Measurements from ENCODE around the gene ZNF385A.
A peak's percentile ranks its signal among the peaks of the same experiment; 100 is the strongest.

The ZNF385A gene

DNA sequence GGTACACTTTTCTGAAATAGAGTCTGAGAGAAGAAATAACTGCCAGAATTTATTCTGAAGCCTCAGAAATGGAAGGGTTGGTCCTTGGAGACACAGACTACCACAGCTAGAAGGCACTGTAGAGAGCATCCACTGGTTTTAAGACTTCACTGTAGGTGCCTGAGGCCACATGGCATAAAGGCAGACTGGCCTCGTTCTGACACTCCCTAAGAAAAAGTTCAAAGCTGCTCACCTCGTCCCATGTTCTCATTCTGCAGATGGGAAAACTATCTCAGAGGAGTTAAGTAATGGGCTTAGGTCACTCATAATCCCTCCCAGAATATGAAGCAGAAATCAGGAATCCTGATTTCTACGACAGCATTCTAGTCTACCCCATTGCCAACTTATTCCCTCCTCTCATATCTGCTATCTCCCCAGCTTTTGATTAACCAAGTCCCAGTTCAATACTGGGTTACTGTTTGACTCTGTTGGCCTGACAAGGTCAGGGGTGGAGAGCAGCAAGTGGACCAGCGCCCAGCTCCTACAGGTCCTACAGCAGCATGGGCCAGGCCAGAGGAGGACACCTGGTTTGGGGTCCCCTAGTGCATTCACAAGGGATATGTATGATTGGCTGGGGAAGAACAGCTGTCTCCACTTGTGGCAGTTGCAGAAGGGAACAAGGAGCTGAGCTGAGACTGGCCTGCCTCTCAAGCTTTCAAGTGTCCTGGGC, 30.8 kb upstream of the ZNF385A start:
- DNase-seq (ENCODE audit: low spot score), result no peak

DNA sequence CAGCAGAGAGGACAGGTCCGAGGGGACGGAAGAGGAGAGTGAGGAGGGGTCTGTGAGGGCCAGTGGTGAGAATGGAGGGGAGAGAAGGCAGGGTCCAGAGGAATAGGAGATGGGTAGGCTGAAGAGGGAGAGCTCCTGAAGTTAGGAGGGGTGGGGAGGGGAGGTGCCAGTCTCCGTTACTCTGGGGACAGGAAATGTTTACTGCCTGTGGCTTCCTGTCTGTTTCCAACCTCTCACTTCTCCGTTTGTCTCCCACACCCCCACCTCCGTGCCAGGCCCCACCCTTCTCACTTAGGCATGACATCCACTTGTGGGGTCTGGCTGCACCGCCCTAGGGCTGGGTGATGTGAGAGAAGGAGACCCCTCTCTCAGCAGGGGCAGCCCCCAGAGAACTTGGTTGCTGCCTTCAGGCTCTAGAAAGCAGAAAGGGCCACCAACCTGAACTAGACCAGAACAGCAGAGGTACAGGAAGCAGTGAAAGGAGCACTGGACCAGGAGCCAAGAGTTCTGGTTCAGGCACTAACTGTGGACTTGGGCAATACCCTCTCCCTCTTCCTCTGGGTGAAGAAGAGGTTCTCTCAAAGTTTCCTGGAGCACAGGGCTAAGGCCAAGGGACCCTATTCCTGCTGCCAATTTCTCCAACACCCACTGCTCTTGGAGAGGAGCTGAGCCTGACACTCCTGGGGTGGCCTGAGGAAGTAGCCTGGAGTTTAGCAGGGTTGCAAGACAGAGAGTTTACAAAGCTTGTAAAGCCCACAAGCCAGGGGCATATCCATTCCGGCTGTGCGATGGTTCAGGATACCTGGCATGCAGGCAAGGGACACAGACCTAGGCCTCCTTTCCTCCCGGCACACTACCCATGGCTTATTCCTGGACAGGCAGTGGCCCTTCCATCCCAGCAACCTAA, 29.0 kb upstream of the ZNF385A start:
- peak; percentile 79 for DNase-seq (ENCODE audit: low spot score)

DNA sequence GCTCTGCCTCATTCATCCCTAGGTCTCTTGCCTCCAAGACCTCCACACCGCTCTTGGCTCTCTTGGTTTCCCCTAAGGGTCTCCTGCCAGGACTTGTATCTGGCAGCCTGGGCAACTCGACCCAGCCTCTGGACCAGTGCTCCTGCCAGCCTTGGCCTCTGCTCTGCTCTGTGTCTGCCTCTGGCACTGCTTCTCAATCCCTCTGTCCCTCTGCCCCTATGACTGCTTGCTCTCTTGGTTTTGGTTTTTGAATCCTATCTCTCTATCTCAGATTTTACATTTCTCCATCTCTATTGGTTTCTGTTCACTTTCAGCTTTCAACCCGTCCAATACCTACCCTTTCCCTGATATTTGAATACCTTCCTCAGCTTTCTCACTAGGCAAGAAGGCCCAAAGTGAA, 28.3 kb upstream of the ZNF385A start:
- DNase-seq (ENCODE audit: low spot score), result no peak

DNA sequence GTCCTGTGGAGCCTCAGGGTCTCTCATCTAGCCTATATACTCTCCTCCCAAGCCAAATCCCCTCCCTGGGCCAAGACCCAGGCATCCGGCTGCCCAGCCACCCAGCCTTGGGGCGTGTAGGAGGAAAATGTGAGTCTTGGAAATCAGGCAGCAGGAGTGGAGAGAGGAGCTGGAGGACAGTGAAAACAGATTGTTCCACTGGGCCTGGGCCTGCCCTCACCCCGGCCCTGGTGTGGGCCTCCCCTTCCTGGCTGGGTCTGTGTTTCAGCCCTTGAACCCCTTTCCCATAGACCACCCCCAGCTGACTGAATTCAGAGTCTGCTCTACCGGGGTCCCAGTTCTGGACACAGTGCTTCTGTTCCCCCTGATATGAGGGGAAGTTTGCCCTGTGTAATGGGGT, 27.8 kb upstream of the ZNF385A start:
- DNase-seq (ENCODE audit: low spot score), result no peak

DNA sequence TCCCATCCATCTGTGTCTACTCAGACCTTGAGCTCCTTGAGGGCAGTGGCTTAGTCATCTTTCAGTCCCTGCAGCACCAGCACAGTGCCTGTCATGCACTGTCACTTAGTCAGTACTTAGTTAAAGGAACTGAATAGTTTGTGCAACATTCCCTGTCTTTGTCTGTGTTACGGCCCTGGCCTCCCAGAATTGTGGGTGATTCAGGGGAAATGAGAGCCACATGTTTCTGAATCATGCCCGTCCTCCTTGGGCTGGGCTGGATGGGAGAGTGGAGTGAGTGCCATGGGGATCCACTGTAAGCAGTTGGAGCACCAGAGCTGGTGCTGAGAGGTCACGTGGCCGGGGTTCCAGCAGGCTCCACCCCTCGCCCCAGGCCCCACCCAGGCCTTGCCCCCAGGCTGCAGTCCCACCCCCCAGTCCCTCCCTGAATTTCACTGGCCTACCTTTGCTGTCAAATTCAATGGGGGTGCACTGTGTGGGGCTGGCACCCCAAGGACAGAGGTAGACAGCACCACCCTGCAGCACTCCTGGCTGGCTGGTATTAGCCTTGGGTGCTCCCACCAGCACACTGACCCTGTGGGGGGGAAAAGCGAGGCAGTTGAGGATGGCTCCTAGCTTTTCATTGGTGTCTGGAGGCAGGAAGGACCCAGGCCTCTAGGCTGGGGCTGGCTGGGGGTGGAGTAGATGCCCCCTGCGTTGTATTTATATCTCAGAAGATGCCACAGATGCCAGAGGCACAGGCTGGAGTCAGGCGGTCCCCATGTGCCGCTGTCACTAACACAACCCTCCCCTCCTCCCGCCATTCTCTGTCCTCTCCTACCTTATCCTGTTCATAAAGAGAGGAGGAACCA, 27.1 kb upstream of the ZNF385A start:
- DNase-seq (ENCODE audit: low spot score), result peak; percentile 61

DNA sequence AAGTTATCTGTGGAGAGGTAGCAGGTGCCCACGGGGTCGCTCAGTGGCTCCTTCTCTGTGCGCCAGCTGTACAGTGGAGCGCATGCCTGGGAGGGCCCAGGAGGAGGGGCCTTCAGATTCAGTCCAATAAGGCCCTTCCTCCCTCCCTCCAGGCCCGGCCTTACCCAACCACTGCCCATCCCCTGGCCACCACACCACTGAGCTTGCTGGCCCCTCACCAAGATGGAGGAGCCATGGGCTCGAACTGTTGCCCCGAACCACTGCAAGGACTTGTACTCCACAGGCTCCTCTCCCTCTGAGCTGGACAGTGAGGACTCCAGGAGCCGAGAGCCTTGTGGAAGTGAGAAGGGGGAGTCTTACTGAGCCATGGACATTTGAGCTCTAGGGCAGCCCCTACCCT, 24.7 kb upstream of the ZNF385A start:
- no peak for DNase-seq (ENCODE audit: low spot score)

DNA sequence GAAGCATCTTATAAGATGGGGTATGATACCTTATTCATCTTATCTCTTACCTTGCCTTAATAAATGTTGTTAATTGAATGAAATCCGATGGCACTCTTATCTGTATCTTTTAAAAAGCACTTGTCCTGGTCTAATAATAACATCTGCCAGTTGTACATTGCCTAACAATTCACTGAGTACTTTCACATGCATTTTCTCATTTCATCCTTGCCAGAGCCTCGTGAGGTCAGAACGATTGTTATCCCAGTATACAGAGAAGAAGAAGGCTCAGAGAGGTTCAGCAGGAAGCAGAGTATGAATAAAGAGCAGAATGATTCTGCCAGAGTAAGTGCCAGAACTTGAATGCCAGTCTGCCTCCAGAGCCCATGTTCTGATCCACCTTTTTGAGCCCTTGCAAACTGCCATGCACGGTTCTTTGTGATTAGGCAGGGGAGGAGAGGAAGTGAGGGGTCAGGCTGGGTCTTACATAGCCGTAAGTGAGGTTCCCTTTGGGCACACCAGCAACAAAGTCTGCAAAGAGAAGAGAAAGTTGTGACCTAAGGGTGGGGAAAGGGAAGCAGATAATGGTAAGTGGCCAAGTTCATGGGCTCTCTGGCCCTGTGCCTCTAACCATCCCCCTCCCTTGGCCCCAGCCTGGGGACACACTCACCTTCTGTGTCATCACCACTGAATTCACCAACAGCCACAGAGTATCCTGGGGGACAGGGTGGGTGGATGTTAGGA, 22.8 kb upstream of the ZNF385A start:
- DNase-seq (ENCODE audit: low spot score), result no peak

DNA sequence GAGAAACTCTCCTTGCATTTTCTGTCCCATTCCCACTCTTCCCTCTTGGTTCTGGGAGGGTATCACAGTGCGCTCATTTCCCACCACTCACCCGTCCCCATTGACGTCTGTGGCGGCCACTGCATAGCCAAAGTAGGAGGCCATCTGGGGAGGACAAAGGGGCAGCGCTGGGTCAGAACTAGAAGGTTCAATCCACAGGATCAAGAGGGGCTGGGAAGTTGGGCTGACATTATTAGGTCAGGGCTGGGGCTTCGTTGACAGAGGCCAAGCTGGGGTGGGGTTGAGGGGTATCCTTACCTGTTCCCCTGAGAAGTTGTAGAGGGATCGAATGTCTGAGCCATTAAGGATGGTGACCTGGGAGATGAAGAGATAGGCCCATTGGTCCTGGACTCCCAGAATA, 21.0 kb upstream of the ZNF385A start:
- no peak for DNase-seq (ENCODE audit: low spot score)

DNA sequence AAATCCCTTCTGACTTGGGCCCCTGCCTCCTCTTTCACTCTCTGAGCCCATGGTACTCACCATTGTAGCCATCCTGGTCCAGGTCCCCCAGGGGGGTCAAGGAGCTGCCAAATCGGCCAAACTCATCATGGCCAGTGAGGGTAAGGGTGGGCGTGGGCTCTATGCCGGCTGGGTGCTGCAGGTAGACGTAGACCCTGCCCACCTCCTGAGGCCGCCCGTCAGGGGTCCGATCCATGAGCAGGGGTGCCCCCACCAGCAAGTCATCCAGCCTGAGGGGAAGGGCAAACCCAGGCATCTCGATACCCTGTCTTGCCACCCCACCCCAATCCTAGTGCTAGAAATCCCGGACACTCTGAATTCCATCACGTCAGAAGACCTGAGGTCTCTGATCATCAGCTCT, 20.6 kb upstream of the ZNF385A start:
- DNase-seq (ENCODE audit: low spot score), result no peak

DNA sequence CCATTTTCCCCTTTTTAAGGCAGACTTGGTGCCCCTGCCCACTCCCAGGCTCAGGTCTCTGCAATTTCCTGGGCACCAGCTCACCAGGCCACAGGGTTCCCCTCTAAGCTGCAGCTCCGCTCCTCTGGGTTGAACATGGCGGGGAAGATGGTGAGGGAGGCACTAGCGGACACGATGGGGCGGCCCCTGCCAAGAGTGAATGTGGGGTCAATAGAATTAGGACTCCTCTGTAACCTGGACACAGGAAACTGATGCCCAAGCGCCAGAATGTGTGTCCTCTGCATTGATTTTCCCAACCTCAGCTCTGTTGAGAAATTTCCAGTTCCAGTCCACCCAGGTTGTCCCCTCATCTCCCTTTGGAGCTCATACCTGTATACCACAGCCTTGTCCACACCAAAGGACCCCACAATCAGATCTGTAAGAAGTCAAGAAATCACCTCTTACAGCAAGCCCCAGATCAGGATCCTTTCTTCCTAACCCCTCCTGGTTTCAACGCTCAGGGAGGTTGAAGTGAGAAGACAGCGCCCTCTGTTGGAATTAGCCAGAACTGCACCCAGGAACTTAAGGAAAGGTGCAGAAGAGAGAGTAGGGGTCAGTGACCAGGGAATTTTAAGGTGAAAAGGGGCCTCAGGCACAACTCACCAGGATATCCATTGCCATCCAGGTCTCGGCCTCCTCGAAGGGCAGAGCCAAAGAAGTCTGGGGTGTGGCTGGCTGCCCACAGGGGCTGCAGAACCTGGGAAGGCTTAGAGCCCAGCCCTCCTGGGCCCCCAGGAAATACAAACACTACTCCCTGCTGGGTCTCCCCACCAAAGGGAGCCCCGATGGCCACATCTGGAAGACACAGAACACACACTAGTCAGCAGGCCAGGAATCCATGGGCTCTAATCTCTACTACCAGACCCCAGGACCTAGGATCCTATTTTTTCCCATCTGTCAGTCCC, 19.8 kb upstream of the ZNF385A start:
- DNase-seq (ENCODE audit: low spot score), result peak; percentile 60

DNA sequence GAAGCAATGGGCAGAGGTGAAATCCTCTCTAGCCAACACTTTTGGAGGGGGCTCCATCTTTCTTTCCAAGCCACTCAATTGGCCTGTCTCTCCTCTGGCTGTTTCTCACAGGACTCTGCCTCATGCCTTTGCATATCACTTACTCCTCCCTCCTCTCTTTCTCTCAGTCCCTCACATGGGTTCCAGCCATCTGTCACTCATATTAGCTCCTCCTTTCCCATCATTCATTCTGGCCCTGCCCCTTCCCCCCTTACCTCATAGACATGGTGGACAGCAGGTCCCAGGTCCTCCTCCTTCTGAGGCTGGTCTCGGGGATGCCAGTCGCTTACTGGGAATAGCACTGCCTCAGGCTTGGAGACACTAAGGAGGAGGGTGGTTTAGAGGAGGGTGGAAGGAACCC, 16.6 kb upstream of the ZNF385A start:
- no peak for DNase-seq (ENCODE audit: low spot score)

DNA sequence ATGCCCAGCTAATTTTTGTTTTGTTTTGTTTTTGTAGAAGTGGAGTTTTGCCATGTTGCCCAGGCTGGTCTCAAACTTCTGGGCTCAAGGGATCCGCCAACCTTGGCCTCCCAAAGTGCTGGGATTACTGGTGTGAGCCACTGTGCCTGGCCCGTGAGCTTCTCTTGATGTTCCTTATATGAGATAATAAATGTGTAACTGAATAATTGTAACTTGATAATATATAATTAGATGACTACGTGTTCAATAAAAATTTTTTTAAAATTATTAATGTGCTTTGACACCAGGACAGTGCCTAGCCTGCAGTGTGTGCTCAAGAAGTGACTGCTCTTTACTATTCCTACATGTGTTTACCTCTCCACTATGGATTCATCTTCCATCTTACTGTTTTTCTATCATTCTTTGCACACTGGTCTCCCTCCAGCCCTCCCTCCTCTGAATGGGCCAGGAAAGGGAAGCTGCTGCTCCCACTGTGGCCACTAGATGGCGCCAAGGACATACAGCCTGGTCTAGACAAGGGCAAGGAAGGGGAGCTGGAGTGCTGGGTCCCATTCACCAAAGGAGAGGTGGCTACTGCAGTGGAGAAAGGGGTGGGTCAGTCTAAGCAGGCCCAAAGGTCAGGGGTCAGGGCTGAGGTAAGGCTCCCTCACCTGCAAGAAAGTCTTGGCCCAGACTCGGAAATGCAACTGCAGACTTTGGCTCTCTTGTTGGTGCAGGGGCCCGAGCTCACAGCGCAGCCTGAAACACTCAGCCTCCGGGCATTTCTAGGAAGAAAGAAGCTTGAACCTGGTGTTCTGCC, 14.7 kb upstream of the ZNF385A start:
- DNase-seq (ENCODE audit: low spot score), result peak; percentile 87

DNA sequence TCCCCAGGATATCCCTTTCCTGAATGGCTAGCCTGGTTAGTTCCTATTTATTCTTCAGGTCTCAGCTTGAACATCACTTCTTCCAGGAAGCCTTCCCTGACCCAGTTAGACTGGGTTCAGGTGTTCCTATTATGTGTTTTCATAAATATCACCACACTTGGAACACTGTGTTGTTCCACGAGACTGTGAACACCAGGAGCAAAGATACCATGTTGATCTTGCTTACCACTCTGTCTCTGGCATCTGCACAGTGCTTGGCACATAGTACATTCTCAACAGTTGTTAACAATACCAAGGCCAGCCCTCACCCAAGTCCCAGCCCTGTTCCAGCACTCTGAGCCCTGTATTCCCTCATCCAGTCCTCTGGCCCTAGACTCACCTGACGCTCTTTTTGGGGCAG, 13.7 kb upstream of the ZNF385A start:
- no peak for DNase-seq (ENCODE audit: low spot score)

DNA sequence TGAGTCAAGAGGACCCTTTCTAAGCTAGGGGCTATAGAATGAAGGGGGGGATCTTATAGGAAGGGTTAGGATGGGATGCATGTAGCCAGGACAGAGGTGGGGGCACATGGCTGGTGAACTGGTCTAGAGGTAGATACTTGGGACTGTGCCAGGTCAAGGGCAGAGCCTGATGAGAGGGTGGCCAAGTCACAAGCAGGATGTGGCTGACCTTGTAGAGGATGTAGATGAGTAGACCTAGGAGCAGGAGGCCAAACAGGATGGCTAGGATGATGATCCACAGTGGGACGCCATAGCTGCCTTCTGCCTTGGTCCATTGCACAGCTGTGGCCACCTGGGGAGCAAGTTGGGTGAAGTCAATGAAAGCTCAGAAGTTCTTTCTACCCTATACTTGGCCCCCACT, 12.6 kb upstream of the ZNF385A start:
- no peak for DNase-seq (ENCODE audit: low spot score)

DNA sequence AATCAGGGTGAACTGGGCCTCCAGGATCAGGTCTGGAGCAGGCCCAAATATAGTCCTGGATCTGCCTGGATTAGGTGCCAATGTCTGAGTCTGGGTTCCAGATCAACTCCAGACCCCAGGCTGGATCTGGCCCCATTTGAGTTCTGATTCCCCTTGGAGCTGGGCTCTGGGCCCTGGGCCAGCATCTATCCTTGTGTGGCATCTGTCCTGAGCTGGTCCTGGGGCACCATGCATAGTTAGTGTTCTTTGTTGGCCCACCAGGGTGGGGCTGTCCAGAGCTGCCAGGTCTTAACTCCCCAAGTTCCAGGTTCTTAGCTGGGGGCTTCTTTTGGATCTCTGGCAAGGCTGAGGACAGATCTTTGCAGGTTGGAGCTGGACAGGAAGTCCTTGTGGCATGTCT, 11.0 kb upstream of the ZNF385A start:
- no peak for DNase-seq (ENCODE audit: low spot score)

DNA sequence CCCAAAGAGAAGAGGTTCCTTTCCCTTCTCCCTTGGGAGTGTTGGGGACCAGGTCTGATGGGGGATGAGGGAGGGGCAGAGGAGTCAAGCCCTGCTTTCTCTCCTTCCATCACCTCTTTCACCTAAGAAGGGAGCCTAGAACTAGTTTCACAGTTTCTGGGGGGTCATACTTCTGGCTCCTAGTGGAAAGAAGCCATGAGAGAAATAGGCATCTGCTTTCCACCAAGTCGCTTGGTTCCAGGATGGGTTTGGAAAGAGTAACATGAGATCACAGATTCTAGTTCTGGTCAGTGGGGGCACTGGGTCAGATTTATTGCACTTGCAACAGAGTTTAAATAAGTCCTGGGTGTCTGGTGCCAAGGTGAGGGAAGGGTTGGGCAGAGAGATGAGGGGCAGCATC, 10.5 kb upstream of the ZNF385A start:
- DNase-seq (ENCODE audit: low spot score), result no peak

DNA sequence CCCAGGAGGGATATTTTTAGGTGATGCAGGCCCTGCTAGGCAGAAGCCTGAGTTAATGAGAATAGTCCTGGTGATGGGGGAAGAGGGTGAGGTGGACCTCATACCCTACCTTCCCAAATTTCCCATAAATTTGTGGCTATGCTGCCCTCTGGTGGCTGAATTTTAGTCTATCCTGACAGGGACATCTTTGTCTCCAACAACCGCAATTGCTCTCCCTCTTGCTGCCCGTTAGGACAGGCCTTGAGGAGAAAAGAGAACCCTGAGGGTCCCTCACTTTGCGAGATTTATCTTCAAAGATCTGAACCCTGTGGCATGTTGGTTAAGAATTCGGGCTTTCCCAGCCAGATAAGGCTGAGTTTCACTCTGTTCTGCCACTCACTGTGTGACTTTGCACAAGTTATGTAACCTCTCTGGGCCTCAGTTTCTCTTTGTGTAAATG, 9.8 kb upstream of the ZNF385A start:
- peak; percentile 49 for DNase-seq (ENCODE audit: low spot score)

DNA sequence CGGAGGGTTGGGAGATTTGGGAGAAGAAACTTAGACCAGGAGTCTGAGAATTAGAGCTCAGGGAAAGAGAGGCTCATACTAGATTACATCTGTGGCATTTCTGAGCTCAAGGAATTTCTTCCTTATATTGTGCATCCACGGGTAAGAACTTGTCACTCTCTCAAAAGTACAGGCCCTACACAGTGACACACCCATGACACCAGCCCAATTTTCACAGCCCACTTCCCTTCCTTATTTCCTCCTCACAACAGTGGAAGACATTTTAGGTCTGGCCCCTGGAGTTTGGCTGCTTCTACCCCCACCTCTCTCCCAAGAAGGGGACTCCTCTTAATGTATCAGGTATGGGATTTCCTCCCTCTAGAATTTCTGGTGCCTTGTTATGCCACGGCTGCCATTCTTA, 9.2 kb upstream of the ZNF385A start:
- DNase-seq (ENCODE audit: low spot score), result no peak

DNA sequence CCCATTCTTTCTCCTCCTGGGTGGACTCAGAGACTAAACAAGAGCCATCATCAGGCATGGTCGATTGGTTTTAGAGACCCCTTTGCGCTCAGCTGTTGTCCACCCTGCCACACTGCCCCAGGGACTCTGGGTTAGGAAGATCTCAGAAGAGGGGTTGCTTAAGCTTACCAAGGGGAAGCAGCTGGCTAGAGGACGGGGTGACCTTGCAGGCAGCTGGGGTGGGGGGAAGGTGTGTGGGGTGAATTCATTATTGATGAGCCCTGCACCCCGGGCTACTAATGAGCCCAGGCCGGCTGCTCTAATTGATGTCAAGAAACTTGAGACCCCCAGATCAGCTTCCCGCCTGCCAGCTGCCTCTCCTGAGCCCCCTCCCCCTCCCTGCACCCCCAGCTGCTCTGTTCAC, 8.7 kb upstream of the ZNF385A start:
- DNase-seq (ENCODE audit: low spot score), result no peak
